Ovary (tissue), 3 donors: ENCODE results near the gene PIP5K1B.

Experiments
- CTCF ChIP-seq, 3 donors: fragments of 450-650 bp in 2 of 3; fragments of 200-600 bp in 1 of 3; IDR thresholded peaks; one replicate each; pipeline versions ENCODE4 v1.5.1 to v1.8.0; 2016 to 2022; ENCODE audit warnings: antibody characterized with exemption in 3 of 3, mild to moderate bottlenecking in 1 of 3
- EP300 ChIP-seq: sonication (generic); formaldehyde crosslinking; IDR thresholded peaks from one replicate; pipeline ENCODE4 v1.6.1; 2017; ENCODE audit warnings: antibody characterized with exemption
- POLR2A ChIP-seq: fragments of 450-650 bp; IDR thresholded peaks from one replicate; pipeline ENCODE4 v1.6.1; 2017; ENCODE audit warnings: antibody characterized with exemption, mild to moderate bottlenecking, moderate library complexity
- donor health status: DM: no; HTN: no; CAD: no.

- TF ChIP-seq CTCF (IDR thresholded peaks at IDR 0.05) (no peak), POLR2A (no peak), EP300 (no peak)
These were observed 245.6 kb downstream of the PIP5K1B start for GRCh38 chr9:68950689-68951088.
